HG03039 (cell line): ENCODE measurements around the gene MAN1B1.
"Not testable (repeated sequence)": the region's sequence is repeated elsewhere in the genome, so short reads cannot be mapped to it uniquely, and the experiment has no call there.

ENCODE experiments used
- ATAC-seq: cut with Tn5 transposase; IDR thresholded peaks from one replicate; pipeline ENCODE4 v1.9.1; 2021; ENCODE audit warnings: mild to moderate bottlenecking, moderate library complexity; ENCODE audit not compliant: unreplicated experiment

Gene MAN1B1

GRCh38 chr9:137123468-137123837, 36.7 kb downstream of the MAN1B1 start:
- no peak for ATAC-seq

DNA sequence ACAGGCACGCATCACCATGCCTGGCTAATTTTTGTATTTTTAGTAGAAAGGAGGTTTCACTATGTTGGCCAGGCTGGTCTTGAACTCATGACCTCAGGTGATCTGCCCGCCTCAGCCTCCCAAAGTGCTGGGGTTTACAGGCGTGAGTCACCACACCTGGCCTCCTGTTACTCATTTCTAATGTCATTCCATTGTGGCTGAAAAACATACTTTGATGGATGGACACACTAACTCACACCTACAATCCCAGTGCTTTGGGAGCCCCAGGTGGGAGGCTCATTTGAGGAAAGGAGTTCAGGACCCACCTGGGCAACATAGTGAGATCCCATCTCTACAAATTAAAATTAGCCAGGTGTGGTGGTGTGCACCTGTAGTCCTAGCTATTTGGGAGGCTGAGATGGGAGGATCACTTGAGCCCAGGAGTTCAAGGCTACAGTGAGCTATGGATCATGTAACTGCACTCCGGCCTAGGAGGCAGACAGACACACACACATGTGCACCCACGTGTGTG, 37.2 kb downstream of the MAN1B1 start:
- not testable (repeated sequence) for ATAC-seq

- no peak for ATAC-seq
These were observed 40.0 kb downstream of the MAN1B1 start for GRCh38 chr9:137126786-137127185.

DNA sequence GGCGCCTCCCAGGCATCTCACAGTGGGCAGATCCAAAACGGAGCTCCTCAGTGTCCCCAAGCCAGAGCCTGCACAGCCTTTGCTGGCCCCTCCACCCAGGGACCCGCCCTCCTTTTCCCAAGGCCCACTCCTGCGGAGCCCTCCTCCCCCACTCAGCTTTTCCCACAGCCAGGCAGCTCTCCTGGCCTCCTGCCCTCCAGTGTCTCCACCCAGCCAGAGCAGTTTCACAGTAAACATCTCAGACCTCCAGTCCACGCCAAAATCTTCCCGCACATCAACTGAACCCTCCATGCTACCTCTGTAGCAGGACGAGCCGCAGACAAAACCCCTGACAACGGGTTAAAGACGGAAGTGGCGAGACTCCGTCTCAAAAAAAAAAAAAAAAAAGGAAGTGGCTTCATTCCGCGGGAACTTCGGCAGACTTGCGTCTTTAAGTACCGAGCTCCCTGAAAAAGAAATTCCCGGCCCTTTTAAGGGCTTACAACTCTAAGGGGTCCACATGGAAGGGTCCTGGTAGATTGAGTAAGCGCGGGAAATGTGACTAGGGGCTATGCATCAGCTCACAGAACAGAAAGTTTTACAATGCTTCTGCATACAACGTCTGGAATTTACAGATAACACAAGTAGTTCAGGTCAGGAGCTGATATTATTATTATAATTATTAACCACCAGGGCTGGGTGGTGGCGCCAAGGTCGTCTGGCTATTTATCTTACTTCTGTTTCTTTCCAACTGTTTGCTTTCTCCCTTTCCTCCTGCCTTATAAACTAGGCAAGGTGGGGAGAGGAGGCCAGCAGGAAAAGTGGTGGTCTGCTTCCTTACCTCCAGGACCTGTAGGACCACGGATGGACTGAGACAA, 40.7 kb downstream of the MAN1B1 start:
- no peak for ATAC-seq

- ATAC-seq = no peak
These were observed 41.5 kb downstream of the MAN1B1 start for GRCh38 chr9:137128158-137128861.

DNA sequence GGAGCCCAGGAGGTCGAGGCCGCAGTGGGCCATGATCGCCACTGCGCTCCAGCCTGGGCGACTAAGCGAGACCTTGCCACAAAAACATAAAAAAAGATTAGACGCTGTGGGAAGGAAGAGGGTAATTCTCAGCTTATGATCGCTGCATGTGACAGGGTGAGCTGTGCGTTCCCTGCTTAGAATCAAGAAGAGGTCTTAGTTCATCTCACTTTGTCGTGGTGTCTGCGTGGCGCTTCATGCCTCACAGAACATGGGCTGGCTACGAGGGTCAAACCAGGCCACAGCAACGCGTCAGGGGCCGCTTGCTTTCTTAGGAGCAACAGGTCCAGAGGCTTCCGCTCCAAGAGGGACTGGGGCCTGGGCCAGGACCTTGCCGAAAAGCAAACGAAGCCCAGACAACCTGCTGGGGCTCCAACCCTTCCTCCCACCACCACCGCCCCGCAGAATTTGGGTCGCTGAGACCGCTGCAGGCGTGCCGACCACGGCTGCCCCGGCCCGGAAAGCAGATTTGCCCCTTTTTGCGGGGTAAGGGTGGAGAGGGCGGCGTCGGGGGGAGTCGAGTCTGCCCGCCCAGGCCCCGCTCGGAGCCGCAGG, 42.2 kb downstream of the MAN1B1 start:
- ATAC-seq = no peak

GRCh38 chr9:137129456-137130175, 42.8 kb downstream of the MAN1B1 start:
- peak; percentile 70 for ATAC-seq

- ATAC-seq = no peak
These were observed 43.5 kb downstream of the MAN1B1 start for GRCh38 chr9:137130176-137130755.

- no peak for ATAC-seq
These were observed 47.4 kb downstream of the MAN1B1 start for GRCh38 chr9:137134191-137134590.

- not testable (repeated sequence) for ATAC-seq
These were observed 48.4 kb downstream of the MAN1B1 start for GRCh38 chr9:137135154-137135553.

- ATAC-seq = no peak
These were observed 49.6 kb downstream of the MAN1B1 start for GRCh38 chr9:137136261-137136880.

- no peak for ATAC-seq
These were observed 50.3 kb downstream of the MAN1B1 start for GRCh38 chr9:137136881-137137607.

- ATAC-seq = no peak
These were observed 51.4 kb downstream of the MAN1B1 start for GRCh38 chr9:137138058-137138721.

- ATAC-seq = no peak
These were observed 52.1 kb downstream of the MAN1B1 start, which contains the start of gene GRIN1 for GRCh38 chr9:137138722-137139467. GRIN1 (plus strand) TSS chr9:137139154; CDS start chr9:137139487, 333 bp downstream.

- no peak for ATAC-seq
These were observed 52.8 kb downstream of the MAN1B1 start for GRCh38 chr9:137139468-137140150.

DNA sequence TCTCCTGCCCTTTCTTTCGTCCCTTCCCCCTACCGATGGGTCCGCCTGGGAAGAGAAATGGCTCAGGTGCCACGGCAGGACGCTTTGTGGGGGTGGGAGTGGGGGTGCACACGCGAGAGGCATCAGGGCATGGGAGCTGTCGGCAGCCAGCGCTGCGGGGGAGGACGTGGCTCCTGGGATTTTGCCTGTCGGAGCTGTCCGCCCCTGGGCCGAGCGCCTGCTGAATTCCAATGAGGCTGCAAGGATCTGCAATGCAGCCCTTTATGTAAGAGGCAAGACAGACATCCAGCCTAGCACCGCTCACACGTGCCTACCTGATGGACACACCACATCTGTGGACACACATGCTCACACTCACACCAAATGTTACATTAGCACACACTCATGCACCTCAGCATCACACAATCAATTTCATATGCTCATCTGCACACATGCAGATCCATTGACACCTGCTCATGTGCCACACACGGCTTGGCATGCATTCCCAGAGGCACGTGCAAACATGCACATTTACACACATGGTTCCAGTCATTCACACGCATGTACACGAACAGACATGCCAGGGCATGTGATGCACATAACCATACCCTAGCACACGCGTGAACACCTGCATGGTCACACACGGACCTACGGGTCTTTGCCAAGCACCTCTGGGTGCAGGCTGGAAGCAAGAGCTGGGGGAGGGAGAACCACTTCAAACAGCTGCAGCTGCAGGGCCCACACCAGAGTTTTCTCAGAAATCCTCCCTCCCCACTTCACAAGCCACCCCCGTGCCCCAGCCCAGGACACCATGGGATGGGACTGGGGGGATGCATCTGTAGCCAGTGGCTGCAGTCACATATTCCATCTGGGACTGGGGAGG, 53.6 kb downstream of the MAN1B1 start:
- ATAC-seq = no peak
